NCI-H82 treated with DMSO at 0.1 percent for 48 hours (cell line): ENCODE data around the gene SIK2.

ENCODE experiments used
- DNase-seq: peaks from one replicate; lab custom pipeline; 2025; ENCODE audit not compliant: unreplicated experiment; lab: John Stamatoyannopoulos, UW

SIK2 gene

DNA sequence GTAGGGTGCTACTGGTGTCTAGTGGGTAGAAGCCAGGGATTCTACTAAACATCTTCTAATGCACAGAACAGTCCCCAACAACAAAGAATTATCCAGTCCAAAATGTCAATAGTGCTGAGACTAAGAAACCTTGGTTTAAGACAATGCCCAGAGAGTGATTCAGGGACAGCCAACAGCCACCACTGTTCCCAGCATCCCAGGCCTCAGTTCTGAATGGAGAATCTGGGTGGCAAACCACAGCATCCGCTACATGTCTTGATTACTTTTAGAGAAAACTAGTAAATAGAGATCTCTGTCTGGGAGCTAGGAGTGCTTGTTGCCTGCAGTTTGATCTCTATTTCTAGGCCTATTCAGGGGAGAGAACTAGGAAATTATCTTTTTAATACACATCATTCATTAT lies 20.9 kb upstream of the SIK2 start:
- DNase-seq, result no peak

DNA sequence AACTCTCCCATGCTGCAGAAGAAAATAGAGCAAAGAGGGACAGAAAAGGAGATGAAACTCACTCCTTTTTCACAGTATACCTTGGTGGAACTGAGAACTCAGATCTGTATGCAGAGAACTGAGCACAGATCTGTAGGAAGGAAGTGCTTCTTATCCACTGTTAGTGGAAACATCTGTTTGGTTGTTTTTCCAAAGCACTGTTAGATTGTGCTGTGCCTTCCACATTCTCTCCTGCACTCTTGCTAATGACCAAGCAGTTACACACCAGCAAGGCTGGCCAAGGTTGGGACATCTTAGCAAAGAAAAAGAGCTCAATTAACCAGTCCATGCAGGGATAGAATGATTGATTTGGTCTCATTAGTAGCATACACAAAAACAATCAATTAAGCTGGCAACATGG lies 20.1 kb upstream of the SIK2 start:
- no peak for DNase-seq

DNA sequence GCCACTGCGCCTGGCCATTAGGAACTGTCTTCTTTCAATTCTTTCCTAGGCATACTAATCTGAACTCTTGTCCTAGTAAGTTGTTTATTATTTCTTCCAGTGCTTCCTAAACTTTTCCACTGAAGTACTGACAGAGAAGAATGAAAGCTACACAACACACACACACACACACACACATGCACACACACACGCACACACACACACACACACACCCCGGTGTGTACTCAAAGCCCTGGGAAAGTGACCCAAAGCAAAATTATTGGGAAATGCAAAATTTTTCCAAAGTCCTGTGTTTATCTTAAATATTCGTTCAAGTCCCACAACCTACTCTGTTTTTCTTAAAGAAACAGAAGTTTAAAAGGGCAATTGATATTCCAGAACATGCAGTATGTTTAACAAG lies 19.4 kb upstream of the SIK2 start:
- no peak for DNase-seq

DNA sequence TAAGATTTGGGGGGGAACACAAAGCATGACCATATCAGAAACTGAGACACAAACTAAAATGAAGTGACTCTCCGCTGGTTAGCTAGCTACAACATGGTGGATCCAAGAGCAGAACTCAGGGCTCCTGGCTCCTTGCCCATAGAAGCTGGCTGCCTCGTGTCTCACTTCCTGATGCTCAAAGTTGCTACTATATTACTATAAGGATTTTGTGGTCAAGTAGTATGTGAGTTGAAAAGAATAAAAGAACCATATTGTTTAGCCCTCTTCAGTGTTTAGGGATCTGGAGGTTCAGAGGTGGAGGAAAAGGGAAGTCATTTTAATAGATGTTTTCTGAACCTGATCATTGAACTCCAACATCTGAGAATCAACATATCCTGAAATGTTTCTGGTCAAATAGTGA lies 16.9 kb upstream of the SIK2 start:
- DNase-seq, result no peak

DNA sequence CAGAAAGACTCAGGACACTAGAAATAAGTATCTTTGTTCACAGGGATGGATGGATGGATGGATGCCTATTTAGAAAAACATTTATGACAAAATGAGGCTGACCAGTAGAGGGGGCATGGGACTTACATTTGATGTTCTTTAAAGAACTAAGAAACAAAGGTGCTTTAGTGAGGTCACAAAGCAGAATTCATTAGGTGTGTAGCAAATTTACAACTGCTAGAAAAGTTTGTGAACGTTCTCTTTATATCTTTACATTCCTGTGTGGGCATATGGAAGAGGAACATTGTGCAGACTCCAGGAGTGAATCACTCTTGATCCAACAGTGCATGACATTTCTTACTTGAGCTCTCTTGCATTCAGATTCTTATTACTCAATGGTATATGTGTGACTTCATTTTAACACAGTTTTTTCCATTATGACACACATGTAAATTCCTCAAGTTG lies 15.8 kb upstream of the SIK2 start:
- DNase-seq, result peak; percentile 30

DNA sequence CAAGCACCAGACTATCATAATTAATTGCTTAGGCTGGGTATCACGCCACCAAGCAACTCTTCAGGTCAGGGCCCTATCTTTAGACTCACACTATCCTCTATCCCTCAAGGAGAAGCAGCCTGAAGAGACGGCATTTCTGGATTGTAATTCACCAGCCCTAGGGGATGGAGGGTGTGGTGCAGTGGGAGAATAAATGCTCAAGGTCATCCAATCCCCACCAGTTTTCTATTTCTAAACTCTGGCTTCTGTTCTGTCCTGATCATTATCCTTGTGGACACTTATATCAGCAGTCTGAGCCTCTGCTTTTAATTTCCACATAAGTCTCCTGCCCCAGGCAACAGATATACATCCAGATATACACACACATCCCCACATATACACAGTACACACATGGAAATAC lies 13.1 kb upstream of the SIK2 start:
- no peak for DNase-seq

DNA sequence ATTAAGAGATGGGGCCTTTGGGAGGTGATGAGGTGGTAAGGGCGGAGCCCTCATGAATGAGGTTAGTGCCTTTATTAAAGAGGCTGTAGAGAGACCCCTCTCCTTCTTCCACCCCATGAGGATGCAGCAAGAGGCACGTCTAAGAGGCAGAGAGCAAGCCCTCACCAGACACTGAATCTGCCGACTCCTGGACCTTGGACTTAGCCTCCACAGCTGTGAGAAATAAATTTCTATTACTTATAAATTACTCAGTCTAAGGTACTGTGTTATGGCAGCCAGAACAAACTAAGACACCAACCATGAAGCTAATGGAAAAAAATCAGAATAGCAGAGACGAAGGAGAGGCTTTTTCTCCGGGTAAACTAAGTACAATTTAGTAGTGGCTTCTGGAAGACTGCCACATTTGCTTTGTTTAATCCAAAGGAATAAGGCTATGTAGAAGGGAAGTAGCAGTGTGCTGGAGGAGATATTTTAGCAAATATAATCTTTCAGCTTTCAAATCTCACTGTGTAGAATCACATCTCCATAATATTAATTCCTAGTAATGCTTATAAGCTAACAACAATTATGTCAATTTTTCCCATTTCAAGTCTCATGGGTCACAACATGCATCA lies 12.3 kb upstream of the SIK2 start:
- no peak for DNase-seq

DNA sequence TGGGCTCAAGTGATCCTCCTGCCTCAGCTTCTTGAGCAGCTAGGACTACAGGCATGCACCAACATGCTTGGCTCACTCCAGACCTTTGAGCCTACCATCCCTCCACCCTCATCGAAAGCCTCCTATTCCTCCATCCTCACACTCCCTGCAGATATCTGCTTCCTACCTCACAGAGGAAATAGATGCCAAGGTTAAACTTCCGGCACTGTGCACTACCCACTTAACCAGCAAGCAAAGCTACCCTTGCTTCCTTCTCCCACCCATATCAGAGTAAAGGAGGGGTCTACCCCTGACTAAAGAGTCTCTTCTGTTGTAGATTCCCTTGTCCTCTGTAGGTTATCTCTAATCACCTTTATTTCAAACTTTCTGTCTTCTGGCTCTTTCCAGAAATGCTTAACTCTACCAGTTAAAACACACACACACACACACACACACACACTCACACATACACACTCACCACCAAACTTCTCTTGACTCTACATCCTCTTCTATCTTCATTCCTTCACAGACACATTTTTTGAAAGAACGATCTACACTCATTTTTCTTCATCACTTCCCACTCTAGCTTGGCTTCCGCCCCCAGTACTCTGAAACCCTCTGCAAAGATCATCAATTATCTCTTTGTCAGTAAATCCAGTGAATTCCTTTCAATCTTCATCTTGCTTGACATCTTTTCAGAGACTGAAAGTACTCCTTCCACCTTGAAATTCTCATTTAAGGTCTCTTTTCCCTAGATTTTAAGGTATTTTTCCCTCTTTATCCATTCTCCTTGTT lies 10.9 kb upstream of the SIK2 start:
- no peak for DNase-seq

DNA sequence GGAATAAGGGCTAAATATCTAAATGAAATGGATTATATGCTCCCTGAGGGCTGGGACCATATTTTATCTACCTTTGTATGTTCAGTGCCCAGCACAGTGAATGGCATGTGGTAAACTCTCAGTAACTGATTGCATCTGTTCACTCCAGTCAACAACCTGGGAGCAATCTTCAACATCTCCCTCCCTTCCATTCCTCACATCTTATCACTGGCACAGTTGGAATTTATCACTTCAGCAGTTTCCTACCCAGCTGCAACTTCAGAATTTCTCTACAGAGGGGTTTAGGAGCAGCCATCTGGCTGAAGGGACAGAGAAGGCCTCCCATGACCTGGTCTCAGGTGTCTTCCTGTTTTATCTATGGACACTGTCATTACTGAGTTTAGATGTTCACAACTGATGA lies 9.8 kb upstream of the SIK2 start:
- DNase-seq, result no peak

DNA sequence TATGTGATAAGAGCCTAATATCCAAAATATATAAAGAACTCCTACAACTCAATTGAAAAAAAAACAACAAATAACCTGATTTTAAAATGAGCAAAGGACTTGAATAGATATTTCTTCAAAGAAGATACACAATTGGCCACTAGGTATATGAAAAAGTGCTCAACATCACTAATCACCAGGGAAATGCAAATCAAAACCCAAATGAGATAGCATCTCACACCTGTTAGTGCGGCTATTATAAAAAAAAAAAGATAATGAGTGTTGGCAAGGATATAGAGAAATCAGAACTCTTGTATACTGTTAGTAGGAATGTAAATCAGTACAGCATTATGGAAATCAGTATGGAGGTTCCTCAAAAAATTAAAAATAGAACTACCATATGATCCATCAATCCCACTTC lies 5.9 kb upstream of the SIK2 start:
- no peak for DNase-seq

DNA sequence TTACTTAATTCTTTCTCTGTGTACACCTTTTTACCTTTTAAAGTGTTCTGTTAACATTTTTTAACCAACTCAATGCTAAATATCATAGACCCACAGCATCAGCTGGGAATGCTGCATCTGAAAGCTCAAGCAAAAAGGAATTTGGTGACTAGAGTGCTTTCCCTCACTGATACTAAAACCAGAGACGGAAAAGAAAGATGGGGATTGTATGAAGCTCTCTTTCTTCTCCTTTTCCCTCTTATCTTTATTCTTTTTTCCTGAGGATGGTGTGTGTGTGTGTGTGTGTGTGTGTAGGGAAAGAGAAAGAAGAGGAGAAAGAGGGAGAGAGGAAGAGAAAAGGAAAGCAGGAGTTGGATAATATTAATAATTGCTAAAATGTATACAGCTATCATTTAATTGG lies 4.1 kb upstream of the SIK2 start:
- DNase-seq, result no peak

DNA sequence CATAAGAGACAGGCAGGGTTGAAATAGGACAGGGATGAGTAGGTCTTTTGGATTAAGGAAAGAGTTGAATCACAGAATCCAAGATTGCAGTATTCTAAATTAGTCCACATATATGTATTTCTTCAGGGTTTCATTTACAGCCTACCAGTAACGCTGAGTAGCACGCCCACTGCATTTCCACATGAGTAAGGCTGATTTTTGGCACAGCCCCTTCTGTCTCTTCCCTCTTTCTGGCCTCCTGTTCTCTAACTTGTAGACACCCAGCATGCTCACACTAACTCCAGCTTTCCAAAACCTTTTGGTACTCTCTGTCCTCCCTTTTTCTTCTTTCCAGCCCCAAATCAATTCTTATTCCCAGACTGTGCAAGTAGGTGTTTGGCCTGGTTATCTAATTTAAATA lies 3.7 kb upstream of the SIK2 start:
- DNase-seq, result no peak

DNA sequence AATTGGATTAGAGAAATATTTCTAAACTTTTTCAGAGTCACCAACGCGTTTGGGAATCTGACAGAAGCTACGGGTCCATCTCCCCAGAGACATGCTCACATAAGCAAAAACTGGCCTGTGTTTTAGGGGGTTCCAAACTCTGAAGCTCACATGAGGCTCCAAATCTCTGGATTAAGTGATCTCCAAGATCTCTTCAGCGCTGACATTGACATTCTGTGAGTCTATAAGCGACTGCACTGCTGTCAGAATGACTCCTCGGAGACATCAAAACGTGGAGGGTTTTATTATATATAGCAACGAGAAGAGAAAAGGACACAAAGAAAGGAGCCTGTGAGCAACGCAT lies 642 bp upstream of the SIK2 start:
- DNase-seq, result no peak

DNA sequence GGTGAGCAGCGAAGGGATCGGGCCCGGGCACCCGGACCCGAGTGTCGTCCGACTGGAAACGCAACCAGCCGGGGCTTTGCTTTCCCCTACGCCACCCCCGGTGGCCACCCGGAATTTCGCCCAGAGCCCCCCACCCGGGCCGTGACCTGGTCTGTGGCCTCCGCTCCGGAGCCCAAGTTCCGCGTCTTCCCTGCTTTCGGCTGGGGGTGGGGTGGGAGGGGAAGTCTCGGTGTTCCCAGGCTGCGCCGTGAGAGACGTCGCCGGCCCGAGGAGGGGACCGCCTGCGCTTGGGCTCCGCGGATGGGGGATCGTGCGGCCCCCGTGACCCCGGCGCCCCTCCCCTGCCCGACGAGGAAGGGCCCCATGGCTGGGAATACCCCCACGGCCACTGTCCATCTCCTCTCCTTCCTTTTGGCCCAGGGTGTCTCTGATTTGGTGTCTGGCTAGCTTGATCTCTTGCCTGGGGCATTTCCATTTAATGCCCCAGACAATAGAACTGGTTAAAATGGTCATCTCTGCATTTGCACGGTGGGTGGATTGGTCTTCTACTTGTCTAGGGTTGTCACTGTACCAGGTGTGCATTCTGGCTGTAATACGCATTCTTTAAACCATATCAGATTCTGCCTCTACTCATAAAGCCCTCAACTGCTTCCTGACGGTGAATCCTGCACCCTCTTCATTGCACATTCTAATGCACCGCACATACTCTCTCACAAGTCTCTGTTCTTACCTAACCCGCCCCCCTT lies 789 bp downstream of the SIK2 start:
- DNase-seq, result no peak

DNA sequence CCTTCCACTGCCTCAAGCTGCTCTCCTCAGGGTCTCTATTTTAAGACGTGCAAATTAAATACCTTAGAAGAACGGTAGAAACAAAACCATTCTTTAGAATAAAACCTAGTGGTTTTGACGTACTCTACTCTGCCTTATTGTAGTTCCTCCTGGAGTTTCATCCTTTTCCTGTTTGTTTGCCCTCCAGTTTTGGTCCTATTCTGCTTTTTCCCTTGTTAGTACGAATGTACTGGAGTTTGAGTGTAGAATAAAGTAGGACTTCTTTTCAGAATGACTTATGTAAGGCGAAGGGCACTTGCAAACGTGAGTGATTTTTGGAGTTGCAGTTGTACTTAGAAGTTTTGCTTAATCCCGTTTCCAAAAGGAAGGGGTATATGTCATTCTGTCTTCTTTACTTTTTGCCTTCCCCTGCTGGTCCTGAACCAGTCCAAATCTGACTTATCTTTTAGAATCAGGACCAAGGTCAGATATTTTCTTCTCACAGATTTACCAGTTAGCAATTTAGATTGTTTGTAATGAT lies 1.4 kb downstream of the SIK2 start:
- no peak for DNase-seq

DNA sequence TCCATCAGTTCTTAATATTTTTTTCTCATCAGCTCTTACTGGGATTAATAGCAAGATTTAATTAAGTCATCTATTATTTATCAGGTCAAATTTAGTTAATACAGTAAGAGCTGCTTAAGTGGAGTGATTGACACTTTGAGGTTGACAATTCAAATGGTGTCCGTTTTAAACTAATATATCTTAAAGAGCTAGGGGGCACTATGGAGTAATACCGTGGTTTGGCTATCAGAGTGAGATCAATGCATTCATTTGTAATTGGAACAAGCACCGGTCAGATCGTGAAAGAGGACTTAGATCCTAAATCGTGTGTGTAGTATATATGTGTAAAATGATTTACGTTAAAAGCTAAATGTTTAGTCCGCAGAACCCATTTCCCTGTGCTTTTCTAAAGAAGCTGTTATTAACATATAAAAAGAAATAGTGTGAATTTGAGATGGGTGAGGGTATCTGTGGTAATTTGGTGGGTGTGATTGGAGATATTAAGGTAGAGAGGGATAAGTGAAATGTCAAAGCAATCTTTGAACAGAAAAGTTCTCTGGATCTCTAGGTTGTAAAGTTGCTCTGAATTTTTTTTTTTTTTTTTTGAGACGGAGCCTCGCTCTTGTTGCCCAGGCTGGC lies 2.3 kb downstream of the SIK2 start:
- peak; percentile 68 for DNase-seq

DNA sequence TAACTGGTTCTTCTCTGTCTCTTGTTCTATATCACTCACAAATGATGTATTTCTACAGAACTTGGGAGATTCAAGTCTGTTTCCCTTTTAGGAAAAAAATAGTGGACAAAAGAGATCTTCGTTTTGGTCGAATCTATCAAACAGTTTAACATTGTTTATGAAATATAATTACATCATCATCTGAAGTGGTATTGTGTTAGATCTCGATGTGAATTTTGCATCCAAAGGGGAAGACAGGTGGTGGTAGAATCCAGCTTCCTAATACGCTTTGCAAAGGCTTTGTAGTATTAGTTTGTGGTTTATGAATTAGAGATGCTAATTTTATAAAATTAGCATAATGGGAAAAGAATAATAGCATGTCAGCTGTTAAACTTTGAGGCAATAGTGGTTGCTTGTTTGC lies 3.4 kb downstream of the SIK2 start:
- DNase-seq, result no peak

DNA sequence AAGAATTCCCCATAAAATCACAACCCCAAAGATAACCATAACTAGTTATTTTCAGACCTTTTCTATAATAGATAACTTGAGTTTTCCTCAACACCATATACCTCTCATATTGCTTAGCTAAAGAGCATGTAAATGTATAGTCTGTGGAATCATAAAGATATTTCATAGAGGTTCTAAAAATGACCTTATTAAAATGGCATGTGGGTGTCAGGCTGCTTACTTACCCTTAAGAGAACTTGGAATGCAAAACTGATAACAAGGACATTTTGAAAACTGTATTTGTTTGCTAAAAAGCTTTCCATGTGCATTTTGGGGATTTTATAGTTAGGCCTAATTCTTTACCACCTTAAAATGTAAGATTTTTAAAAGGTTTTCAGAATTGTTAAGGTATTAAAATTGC lies 4.7 kb downstream of the SIK2 start:
- no peak for DNase-seq

DNA sequence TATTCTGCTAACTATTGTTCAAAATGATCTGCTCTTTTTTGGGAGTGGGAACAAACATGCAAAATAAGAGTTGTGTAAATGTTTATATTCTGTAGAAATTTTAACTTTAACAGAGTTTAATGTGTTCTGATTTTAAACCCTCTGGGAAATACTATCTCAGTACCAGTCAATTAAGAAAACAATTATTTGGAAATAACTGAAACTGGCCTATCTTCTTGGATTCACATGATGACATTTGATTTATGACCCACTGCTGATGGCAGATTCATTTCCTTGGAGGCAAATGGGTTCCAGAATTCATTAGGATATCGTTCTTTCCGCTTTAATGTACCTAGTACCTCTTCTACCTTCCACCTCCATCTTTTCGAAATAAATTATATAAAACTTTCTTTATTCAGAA lies 5.5 kb downstream of the SIK2 start:
- no peak for DNase-seq

DNA sequence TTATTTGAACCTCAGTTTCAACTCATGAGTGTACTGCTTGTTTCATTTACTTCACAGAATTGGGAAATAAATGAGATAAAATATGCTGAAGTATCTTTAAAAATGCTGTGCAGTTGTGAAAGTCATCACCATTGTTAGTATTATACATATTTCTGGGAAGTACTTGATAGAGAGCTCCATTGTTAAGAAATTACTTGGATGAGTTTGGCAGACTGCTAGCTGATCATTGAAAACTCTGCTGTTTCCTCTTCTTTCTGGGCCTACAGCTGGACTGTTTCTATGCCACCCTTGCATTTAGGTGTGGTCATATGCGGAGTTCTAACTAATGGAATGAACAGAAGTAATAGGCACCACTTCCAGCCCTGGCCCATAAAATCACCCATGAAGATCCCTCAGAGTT lies 10.0 kb downstream of the SIK2 start:
- DNase-seq, result no peak

DNA sequence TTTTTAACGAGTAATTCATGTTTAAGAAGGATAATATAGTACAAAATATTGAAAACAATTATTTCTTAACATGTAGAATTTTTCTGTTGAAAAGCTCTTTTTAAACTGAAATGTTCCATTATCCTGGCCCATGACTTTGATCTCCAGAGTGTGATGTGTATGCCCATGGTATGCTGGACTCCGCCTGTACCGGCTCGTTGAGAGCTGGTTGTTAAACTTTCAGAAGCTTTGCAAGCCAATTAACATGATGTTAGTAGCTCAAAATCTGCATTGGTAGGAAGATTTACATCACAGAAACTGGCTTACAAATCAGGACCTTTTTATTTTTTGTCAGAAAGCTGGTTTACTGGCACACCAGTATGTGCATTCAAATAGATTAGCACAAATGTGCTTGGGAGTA lies 15.0 kb downstream of the SIK2 start:
- DNase-seq, result no peak

DNA sequence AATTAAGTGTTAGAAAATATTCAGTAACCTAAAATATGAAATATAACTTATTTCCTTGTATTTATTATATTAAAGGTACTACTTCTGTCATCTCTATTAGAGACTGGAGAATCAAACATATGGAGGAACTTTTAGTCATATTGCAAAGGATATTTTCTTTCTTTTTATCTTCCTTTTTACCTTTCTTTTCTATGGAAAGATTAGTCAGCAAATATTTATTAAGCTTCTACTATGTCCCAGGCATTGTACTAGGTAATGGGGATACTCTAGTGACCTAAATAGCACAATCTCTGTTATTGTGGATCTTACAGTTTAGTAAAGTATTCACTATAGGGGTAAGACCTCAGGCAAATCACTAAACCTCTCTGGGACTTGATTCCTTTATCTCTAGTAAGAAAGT lies 18.3 kb downstream of the SIK2 start:
- no peak for DNase-seq
